Measurements from ENCODE around the gene MPPE1.

The MPPE1 gene

DNA sequence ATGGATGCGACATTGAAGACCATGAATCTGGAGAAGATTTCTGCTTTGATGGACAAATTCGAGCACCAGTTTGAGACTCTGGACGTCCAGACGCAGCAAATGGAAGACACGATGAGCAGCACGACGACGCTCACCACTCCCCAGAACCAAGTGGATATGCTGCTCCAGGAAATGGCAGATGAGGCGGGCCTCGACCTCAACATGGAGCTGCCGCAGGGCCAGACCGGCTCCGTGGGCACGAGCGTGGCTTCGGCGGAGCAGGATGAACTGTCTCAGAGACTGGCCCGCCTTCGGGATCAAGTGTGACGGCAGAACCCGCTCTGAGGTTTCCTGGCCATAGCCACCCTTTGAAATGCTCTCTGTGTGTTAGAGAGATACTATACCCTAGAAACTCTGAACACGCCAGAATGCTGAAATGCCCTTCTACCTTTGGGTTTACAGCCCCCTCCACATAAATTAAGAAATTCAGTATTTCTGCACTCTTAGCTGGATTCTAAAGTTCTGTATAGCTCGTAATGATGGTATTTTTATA, 56.2 kb downstream of the MPPE1 start:
- DNase-seq: peak; percentile 51

DNA sequence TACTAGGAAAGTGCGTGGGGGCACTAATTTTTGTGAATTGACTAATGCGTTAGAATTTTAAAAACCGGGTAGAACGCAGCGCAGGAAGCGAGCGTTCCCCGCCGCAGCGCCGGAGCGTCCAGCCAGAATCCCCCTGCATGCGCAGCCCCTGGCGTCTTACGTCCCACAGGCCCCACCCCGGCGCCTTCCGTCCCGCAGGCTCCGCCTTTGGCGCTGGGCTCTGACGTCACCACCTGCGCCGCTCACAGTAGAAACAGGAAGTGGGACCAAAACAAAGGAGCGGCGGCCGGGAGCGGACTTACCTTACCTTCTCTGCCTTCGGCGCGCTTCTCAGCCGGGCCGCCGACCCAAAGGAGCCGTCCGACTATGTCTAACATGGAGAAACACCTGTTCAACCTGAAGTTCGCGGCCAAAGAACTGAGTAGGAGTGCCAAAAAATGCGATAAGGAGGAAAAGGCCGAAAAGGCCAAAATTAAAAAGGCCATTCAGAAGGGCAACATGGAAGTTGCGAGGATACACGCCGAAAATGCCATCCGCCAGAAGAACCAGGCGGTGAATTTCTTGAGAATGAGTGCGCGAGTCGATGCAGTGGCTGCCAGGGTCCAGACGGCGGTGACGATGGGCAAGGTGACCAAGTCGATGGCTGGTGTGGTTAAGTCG, 56.8 kb downstream of the MPPE1 start, which contains the start of gene CHMP1B:
CHMP1B (plus strand) TSS at position 268 of the 660 bp plus-strand sequence; CDS start at position 367, 99 bp downstream.
- DNase-seq: peak; percentile 98

GRCh38 chr18:11850821-11851145, 57.3 kb downstream of the MPPE1 start:
- no peak for DNase-seq

- DNase-seq: peak; percentile 87
These were observed 58.1 kb downstream of the MPPE1 start for GRCh38 chr18:11849841-11850634.

GRCh38 chr18:11849279-11849678, 58.8 kb downstream of the MPPE1 start:
- no peak for DNase-seq

DNA sequence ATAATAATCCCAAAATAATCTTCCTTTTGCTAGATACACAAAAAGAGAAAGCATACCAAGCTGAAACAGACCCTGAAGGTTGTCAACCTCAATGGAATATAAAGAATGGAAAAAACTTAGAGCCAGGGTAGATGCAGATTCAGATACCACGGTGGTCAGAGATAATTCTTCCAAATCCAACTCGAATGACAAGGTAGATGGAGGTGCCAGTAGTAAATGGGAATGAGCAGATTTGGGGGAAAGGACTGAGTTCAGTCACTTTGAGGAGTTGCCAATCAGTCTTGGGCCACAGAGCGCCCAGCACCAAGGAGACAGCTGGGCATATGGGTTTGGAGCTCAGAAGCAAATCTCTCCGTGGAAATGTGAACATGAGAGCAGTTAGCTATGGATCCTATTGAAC, 60.3 kb downstream of the MPPE1 start:
- no peak for DNase-seq

DNA sequence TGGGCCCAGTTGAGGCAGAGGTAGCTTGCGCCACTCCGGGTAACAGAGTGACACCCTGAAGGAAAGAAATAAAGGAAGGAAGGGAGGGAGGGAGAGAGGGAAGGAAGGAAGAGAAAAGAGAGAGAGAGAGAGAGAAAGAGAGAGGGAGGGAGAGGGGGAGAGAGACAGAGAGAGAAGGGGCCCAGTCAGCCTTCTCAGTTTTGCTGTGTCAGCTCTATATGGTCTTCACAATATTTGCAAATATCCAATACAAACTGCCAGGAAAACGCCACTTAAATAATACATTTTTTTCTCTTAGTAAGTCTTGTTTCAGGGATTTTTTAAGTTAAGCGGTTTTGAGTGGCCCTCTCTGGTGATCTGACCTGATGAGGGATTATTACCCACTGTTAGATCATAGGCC, 62.5 kb downstream of the MPPE1 start:
- no peak for DNase-seq

DNA sequence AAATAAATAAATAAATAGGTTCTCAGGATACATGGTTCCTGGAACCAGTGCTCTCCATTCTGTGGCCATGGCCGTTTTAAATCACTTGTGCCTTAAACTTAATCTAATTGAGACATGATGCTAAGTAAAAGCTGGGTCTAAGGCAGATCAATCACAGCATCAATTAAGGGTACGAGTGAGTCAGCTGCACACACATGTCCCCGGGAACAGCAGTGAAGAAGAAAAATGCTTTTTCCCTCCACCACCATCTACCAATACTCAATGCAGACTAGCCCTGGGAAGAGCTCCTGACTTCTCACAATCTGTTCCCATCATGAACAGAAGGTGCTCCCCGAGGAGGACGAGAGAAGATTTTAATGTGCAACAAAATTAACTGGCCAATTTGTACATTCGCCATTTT, 63.7 kb downstream of the MPPE1 start:
- DNase-seq: no peak

GRCh38 chr18:11842562-11842961, 65.6 kb downstream of the MPPE1 start:
- DNase-seq: no peak

DNA sequence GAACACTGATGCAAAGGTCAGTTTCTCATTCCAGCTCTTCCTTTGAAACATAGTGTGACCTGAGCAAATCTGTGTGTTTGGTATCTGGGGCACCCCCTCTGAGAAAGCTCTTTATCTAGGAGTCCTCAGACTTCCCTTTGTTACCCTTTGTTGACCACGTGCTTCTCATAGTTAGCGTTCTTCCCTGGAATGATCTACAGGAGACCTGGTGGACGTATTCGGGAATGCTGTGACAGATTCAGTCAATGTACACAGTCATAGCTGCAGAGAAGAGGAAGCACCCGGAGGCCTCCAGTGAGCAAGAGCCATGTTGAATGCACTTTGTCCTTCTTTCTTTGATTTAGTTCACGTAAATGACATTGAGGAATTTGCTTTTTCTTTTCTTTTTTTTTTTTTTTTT, 67.6 kb downstream of the MPPE1 start:
- no peak for DNase-seq

GRCh38 chr18:11839556-11839955, 68.6 kb downstream of the MPPE1 start:
- no peak for DNase-seq

DNA sequence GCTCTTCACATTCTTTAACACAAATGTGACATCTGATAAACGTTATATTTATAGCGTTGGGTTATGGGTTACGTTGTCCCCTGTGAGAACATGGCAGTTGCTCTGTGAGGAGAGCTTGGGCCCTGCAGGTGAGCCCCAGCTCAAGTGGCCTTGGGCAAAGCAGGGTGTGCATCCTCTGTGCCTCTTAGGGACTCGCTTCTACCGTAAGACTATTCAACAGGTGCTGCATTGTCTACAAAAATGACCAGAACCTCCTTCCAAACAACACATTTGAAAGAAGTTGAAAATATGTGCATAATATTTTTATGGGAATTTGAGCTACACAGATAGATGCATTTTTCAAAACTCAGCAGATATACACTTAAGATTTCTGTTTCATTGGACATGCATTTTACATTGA, 73.3 kb downstream of the MPPE1 start:
- no peak for DNase-seq

Measured in femur (tissue), 1 donor.